GM21737 (cell line): ENCODE results near the gene CKLF.

Source experiments
- ATAC-seq: cut with Tn5 transposase; IDR thresholded peaks from one replicate; pipeline ENCODE4 v1.9.1; 2021; ENCODE audit warnings: mild to moderate bottlenecking, moderate library complexity; ENCODE audit not compliant: unreplicated experiment

Gene CKLF

DNA sequence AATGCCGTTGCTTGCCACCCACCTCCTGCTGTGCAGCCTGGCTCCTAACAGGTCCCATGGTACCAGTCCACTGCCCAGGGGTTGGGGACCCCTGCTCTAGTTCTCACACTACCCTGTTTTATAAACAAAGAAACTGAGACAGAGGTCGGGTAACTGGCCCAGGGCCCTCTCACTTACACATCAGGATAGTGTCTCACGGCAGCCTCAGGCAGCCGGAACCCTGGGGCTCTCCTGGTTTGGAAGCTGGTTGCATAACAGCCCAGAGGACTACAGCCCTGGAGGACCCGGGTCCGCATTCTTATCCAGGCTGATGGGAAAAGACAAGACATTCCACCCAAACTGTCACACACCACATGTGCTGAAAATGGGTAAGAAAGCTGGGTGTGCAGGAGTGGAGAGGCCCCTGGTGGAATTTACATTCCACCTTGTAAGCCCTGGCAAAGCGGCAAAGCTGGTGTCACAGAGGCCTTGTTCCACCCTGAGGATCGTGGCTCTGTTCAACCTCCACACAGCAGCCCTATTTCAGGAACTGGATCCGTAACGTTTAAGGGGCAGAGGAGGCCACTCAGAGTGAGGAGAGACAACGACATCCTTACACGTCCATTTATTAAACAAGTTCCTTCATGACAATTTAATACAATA is 61.9 kb downstream of the CKLF start:
- no peak for ATAC-seq
